NCI-H1417 treated with DMSO at 0.1 percent for 48 hours (cell line): ENCODE data around the gene KCNK17.
"Not testable (repeated sequence)": the region's sequence is repeated elsewhere in the genome, so short reads cannot be mapped to it uniquely, and the experiment has no call there.

ENCODE experiments used
- DNase-seq: peaks from one replicate; lab custom pipeline; 2025; lab: John Stamatoyannopoulos, UW

KCNK17 gene

GRCh38 chr6:39302011-39302410 is 12.2 kb downstream of the KCNK17 start:
- no peak for DNase-seq

- no peak for DNase-seq
Measured at GRCh38 chr6:39301606-39302005, 12.6 kb downstream of the KCNK17 start.

- DNase-seq, result no peak
Measured at GRCh38 chr6:39300739-39301138, 13.5 kb downstream of the KCNK17 start.

- DNase-seq, result no peak
Measured at GRCh38 chr6:39298061-39298460, 16.2 kb downstream of the KCNK17 start.

GRCh38 chr6:39296745-39297640 is 17.2 kb downstream of the KCNK17 start:
- no peak for DNase-seq

GRCh38 chr6:39295611-39296011 is 18.6 kb downstream of the KCNK17 start:
- DNase-seq, result no peak

- no peak for DNase-seq
Measured at GRCh38 chr6:39294899-39295298, 19.3 kb downstream of the KCNK17 start.

- DNase-seq, result no peak
Measured at GRCh38 chr6:39294133-39294532, 20.1 kb downstream of the KCNK17 start.

- DNase-seq, result no peak
Measured at GRCh38 chr6:39292637-39293036, 21.6 kb downstream of the KCNK17 start.

GRCh38 chr6:39289490-39289889 is 24.7 kb downstream of the KCNK17 start:
- DNase-seq, result no peak

GRCh38 chr6:39287601-39288000 is 26.6 kb downstream of the KCNK17 start:
- DNase-seq, result no peak

GRCh38 chr6:39286596-39286995 is 27.6 kb downstream of the KCNK17 start:
- DNase-seq, result not testable (repeated sequence)

- no peak for DNase-seq
Measured at GRCh38 chr6:39282774-39283173, 31.4 kb downstream of the KCNK17 start.

- DNase-seq, result no peak
Measured at GRCh38 chr6:39281312-39281980, 32.8 kb downstream of the KCNK17 start.

GRCh38 chr6:39280247-39280731 is 33.9 kb downstream of the KCNK17 start:
- DNase-seq, result no peak

GRCh38 chr6:39279539-39279938 is 34.7 kb downstream of the KCNK17 start:
- no peak for DNase-seq

- DNase-seq, result no peak
Measured at GRCh38 chr6:39276379-39276995, 37.7 kb downstream of the KCNK17 start.

GRCh38 chr6:39274903-39275302 is 39.3 kb downstream of the KCNK17 start:
- no peak for DNase-seq

- DNase-seq, result no peak
Measured at GRCh38 chr6:39274471-39274870, 39.7 kb downstream of the KCNK17 start.

GRCh38 chr6:39273406-39273821 is 40.8 kb downstream of the KCNK17 start:
- no peak for DNase-seq

- DNase-seq, result no peak
Measured at GRCh38 chr6:39269961-39270360, 44.3 kb downstream of the KCNK17 start.

- DNase-seq, result no peak
Measured at GRCh38 chr6:39268721-39269120, 45.5 kb downstream of the KCNK17 start.

GRCh38 chr6:39268171-39268570 is 46.0 kb downstream of the KCNK17 start:
- DNase-seq, result no peak
